Neural progenitor cell (in vitro differentiated cells): Measurements from ENCODE around the gene EPB41L4A. TPM values are rescaled to one million over a fixed set of nuclear protein-coding genes. Genes with fewer than 3 reads are reported as not detected.

Experiments used
- DNase-seq: peaks from one replicate; pipeline ENCODE4 v3.0.0-alpha.2; 2016; ENCODE audit warnings: low spot score
- H2AFZ ChIP-seq: fragments of 200-600 bp; sonication (generic); replicated peaks from 2 replicates; pipeline ENCODE4 v1.6.1; 2016; ENCODE audit warnings: antibody characterized with exemption
- H3F3A ChIP-seq: fragments of 200-600 bp; sonication (generic); 2 replicates; pipeline ENCODE4 v1.6.1; 2016; ENCODE audit warnings: antibody characterized with exemption, low read depth
- H3K27ac ChIP-seq: fragments of 200-600 bp; sonication (generic); 2 replicates; pipeline ENCODE4 v1.5.1; 2016; ENCODE audit warnings: mild to moderate bottlenecking
- H3K27me3 ChIP-seq: fragments of 200-600 bp; sonication (generic); 2 replicates; pipeline ENCODE4 v1.6.1; 2016; ENCODE audit warnings: mild to moderate bottlenecking, moderate library complexity
- H3K36me3 ChIP-seq: fragments of 200-600 bp; sonication (generic); 2 replicates; pipeline ENCODE4 v1.5.1; 2016
- H3K4me1 ChIP-seq: fragments of 200-600 bp; sonication (generic); 2 replicates; pipeline ENCODE4 v1.6.1; 2016; ENCODE audit warnings: mixed run types
- H3K4me2 ChIP-seq: fragments of 200-600 bp; sonication (generic); 2 replicates; pipeline ENCODE4 v1.6.1; 2016
- H3K4me3 ChIP-seq: fragments of 200-600 bp; sonication (generic); 2 replicates; pipeline ENCODE4 v1.5.1; 2016
- H3K79me2 ChIP-seq: fragments of 200-600 bp; sonication (generic); 2 replicates; pipeline ENCODE4 v1.6.1; 2016; ENCODE audit warnings: low read depth
- H3K9ac ChIP-seq: fragments of 200-600 bp; sonication (generic); 2 replicates; pipeline ENCODE4 v1.6.1; 2016
- H3K9me3 ChIP-seq: fragments of 200-600 bp; sonication (generic); 2 replicates; pipeline ENCODE4 v1.5.1; 2016; ENCODE audit warnings: low read depth
- H4K20me1 ChIP-seq: fragments of 200-600 bp; sonication (generic); 2 replicates; pipeline ENCODE4 v1.6.1; 2016; ENCODE audit warnings: low read depth
- H3K27ac Mint-ChIP-seq: 3 replicates; pipeline ENCODE4 v1.8.0; 2021; ENCODE audit warnings: mixed read lengths
- H3K27me3 Mint-ChIP-seq: 2 replicates; pipeline ENCODE4 v1.8.0; 2022; ENCODE audit warnings: low read depth, mild to moderate bottlenecking, inconsistent platforms, moderate library complexity, mixed read lengths; ENCODE audit not compliant: insufficient read depth
- H3K36me3 Mint-ChIP-seq: 3 replicates; pipeline ENCODE4 v1.8.0; 2021; ENCODE audit warnings: mixed read lengths
- H3K4me1 Mint-ChIP-seq: 3 replicates; pipeline ENCODE4 v1.8.0; 2021; ENCODE audit warnings: mixed read lengths
- H3K4me3 Mint-ChIP-seq: 3 replicates; pipeline ENCODE4 v1.8.0; 2021; ENCODE audit warnings: mild to moderate bottlenecking, moderate library complexity, mixed read lengths
- H3K9me3 Mint-ChIP-seq: 3 replicates; pipeline ENCODE4 v1.8.0; 2020; ENCODE audit warnings: mixed read lengths
- CTCF ChIP-seq: fragments of 200-600 bp; sonication (generic); IDR thresholded peaks from 2 replicates; pipeline ENCODE4 v1.5.1; 2017; ENCODE audit warnings: antibody characterized with exemption, mild to moderate bottlenecking
- EZH2 ChIP-seq: fragments of 200-600 bp; sonication (generic); IDR thresholded peaks from 2 replicates; pipeline ENCODE4 v1.6.1; 2017; ENCODE audit warnings: antibody characterized with exemption, mild to moderate bottlenecking, moderate library complexity
- EZH2phosphoT487 ChIP-seq: fragments of 200-600 bp; sonication (generic); IDR thresholded peaks from 2 replicates; pipeline ENCODE4 v1.6.1; 2017; ENCODE audit warnings: antibody characterized with exemption
- total RNA-seq: library from RNA; depleted of rRNA; stranded (reverse); fragments of >200 nt; gene quantifications from 2 replicates; pipeline ENCODE4 v1.2.3, GENCODE V29; 2015; ENCODE audit warnings: low replicate concordance

EPB41L4A gene
- total RNA-seq, 1 donor from 2014 or later = 2.7 TPM

GRCh38 chr5:112264666-112265065 is 154.4 kb downstream of the EPB41L4A start:
- peaks cover 8% of the 10 kb centered on the region for H3K36me3 Mint-ChIP-seq
- no peak for DNase-seq
- Histone ChIP-seq H2AFZ (no peak overlapping the region), H3K9ac (no peak overlapping the region), H3K4me1 (no peaks in the 10 kb centered on the region), H3K27ac (no peak overlapping the region), H3K4me3 (no peak overlapping the region), H3K4me2 (no peak overlapping the region), H3F3A (no peaks in the 10 kb centered on the region), H4K20me1 (no peaks in the 10 kb centered on the region), H3K36me3 (no peaks in the 10 kb centered on the region), H3K79me2 (no peaks in the 10 kb centered on the region), H3K27me3 (no peaks in the 10 kb centered on the region), H3K9me3 (no peaks in the 10 kb centered on the region)
- H3K4me3 Mint-ChIP-seq = no peak overlapping the region
- H3K27me3 Mint-ChIP-seq = no peaks in the 10 kb centered on the region
- H3K27ac Mint-ChIP-seq = no peak overlapping the region
- no peaks in the 10 kb centered on the region for H3K9me3 Mint-ChIP-seq
- TF ChIP-seq EZH2 = no peak
- TF ChIP-seq CTCF = no peak
- TF ChIP-seq EZH2phosphoT487 = no peak
- no peaks in the 10 kb centered on the region for H3K4me1 Mint-ChIP-seq

- no peaks in the 10 kb centered on the region for H3K27me3 Mint-ChIP-seq
- H3K4me3 Mint-ChIP-seq = no peak overlapping the region
- H3K9me3 Mint-ChIP-seq = no peaks in the 10 kb centered on the region
- no peak overlapping the region for H3K27ac Mint-ChIP-seq
- peaks cover 8% of the 10 kb centered on the region for H3K36me3 Mint-ChIP-seq
- H3K4me3 ChIP-seq = no peak overlapping the region
- H3K27me3 ChIP-seq = no peaks in the 10 kb centered on the region
- H3K79me2 ChIP-seq = no peaks in the 10 kb centered on the region
- no peak for DNase-seq
- no peaks in the 10 kb centered on the region for H3K36me3 ChIP-seq
- H3F3A ChIP-seq = no peaks in the 10 kb centered on the region
- H4K20me1 ChIP-seq = no peaks in the 10 kb centered on the region
- H3K9ac ChIP-seq = no peak overlapping the region
- peaks cover under 1% of the 10 kb centered on the region for H3K4me1 ChIP-seq
- no peaks in the 10 kb centered on the region for H3K4me1 Mint-ChIP-seq
- H3K9me3 ChIP-seq = no peaks in the 10 kb centered on the region
- H3K4me2 ChIP-seq = no peak overlapping the region
- no peak overlapping the region for H3K27ac ChIP-seq
- no peak for TF ChIP-seq EZH2
- TF ChIP-seq CTCF = no peak
- TF ChIP-seq EZH2phosphoT487 = no peak
- no peak overlapping the region for H2AFZ ChIP-seq
Measured at GRCh38 chr5:112264151-112264550, 154.9 kb downstream of the EPB41L4A start.

- Histone ChIP-seq H2AFZ (no peak overlapping the region), H3K27me3 (no peaks in the 10 kb centered on the region), H4K20me1 (no peaks in the 10 kb centered on the region), H3K9me3 (no peaks in the 10 kb centered on the region), H3K4me2 (no peak overlapping the region), H3K79me2 (no peaks in the 10 kb centered on the region), H3K9ac (no peak overlapping the region), H3K36me3 (no peaks in the 10 kb centered on the region), H3F3A (no peaks in the 10 kb centered on the region), H3K4me1 (peaks cover 4% of the 10 kb centered on the region), H3K27ac (no peak overlapping the region), H3K4me3 (no peak overlapping the region)
- no peak for DNase-seq
- Mint-ChIP-seq H3K4me1 (no peaks in the 10 kb centered on the region), H3K27ac (no peak overlapping the region), H3K36me3 (peaks cover 8% of the 10 kb centered on the region), H3K9me3 (no peaks in the 10 kb centered on the region), H3K27me3 (no peaks in the 10 kb centered on the region), H3K4me3 (no peak overlapping the region)
- no peak for TF ChIP-seq CTCF
- TF ChIP-seq EZH2phosphoT487 = no peak
- no peak for TF ChIP-seq EZH2
Measured at GRCh38 chr5:112263469-112263868, 155.6 kb downstream of the EPB41L4A start.

GRCh38 chr5:112258571-112258970 is 160.5 kb downstream of the EPB41L4A start:
- Histone ChIP-seq H3F3A (no peaks in the 10 kb centered on the region), H3K36me3 (no peaks in the 10 kb centered on the region), H4K20me1 (no peaks in the 10 kb centered on the region), H3K9ac (no peak overlapping the region), H2AFZ (no peak overlapping the region), H3K4me1 (peaks cover 18% of the 10 kb centered on the region), H3K4me3 (no peak overlapping the region), H3K27me3 (no peaks in the 10 kb centered on the region), H3K79me2 (no peaks in the 10 kb centered on the region), H3K9me3 (no peaks in the 10 kb centered on the region), H3K27ac (no peak overlapping the region), H3K4me2 (no peak overlapping the region)
- H3K4me1 Mint-ChIP-seq = peaks cover 5% of the 10 kb centered on the region
- no peak overlapping the region for H3K4me3 Mint-ChIP-seq
- no peaks in the 10 kb centered on the region for H3K9me3 Mint-ChIP-seq
- no peak for DNase-seq
- H3K27me3 Mint-ChIP-seq = no peaks in the 10 kb centered on the region
- peaks cover 6% of the 10 kb centered on the region for H3K36me3 Mint-ChIP-seq
- H3K27ac Mint-ChIP-seq = no peak overlapping the region
- TF ChIP-seq CTCF = no peak
- no peak for TF ChIP-seq EZH2phosphoT487
- TF ChIP-seq EZH2 = no peak
